ENCODE data around the gene RNASET2. TPM values are rescaled to one million over a fixed set of nuclear protein-coding genes. Genes with fewer than 3 reads are reported as not detected.

RNASET2 gene, protein sequence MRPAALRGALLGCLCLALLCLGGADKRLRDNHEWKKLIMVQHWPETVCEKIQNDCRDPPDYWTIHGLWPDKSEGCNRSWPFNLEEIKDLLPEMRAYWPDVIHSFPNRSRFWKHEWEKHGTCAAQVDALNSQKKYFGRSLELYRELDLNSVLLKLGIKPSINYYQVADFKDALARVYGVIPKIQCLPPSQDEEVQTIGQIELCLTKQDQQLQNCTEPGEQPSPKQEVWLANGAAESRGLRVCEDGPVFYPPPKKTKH
- 51.9 TPM for total RNA-seq

DNA sequence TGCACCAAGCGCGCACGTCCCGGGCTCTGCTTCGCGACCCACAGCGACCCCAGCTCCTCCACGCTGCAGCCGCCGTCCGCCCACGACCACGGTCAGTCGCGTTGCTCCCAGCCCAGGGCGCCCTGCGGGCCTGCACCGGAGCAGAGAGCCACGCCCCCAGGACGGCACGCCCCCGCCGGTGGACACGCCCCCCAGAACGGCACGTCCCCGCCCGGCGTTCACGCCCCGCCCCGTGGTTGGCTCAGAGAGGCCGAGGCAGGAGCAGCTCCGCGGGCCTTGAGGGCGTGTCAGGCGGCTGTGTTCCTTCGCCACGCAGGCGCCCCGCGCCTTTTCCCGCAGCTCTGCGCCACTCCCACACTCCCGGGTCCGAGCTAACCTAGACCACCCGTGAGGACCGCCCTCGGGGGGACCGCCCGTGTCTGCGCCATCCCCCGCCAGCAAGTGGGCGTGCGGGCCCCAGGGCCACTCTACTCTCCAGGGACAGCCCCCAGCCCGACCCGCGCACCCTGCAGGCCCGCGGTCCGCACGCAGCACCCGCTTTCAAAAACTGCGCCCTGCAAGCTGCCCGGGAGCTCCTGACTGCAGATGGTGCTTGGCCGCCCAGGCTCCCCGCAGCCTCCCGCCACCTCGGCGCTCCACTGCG is at the start of gene RNASET2:
RNASET2 (minus strand) TSS at position 107 of the 643 bp plus-strand sequence. CDS start 368 bp downstream, outside the sequence.
- TF ChIP-seq, protein P1, sequence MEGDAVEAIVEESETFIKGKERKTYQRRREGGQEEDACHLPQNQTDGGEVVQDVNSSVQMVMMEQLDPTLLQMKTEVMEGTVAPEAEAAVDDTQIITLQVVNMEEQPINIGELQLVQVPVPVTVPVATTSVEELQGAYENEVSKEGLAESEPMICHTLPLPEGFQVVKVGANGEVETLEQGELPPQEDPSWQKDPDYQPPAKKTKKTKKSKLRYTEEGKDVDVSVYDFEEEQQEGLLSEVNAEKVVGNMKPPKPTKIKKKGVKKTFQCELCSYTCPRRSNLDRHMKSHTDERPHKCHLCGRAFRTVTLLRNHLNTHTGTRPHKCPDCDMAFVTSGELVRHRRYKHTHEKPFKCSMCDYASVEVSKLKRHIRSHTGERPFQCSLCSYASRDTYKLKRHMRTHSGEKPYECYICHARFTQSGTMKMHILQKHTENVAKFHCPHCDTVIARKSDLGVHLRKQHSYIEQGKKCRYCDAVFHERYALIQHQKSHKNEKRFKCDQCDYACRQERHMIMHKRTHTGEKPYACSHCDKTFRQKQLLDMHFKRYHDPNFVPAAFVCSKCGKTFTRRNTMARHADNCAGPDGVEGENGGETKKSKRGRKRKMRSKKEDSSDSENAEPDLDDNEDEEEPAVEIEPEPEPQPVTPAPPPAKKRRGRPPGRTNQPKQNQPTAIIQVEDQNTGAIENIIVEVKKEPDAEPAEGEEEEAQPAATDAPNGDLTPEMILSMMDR (IDR thresholded peaks at IDR 0.05), result no peak

DNA sequence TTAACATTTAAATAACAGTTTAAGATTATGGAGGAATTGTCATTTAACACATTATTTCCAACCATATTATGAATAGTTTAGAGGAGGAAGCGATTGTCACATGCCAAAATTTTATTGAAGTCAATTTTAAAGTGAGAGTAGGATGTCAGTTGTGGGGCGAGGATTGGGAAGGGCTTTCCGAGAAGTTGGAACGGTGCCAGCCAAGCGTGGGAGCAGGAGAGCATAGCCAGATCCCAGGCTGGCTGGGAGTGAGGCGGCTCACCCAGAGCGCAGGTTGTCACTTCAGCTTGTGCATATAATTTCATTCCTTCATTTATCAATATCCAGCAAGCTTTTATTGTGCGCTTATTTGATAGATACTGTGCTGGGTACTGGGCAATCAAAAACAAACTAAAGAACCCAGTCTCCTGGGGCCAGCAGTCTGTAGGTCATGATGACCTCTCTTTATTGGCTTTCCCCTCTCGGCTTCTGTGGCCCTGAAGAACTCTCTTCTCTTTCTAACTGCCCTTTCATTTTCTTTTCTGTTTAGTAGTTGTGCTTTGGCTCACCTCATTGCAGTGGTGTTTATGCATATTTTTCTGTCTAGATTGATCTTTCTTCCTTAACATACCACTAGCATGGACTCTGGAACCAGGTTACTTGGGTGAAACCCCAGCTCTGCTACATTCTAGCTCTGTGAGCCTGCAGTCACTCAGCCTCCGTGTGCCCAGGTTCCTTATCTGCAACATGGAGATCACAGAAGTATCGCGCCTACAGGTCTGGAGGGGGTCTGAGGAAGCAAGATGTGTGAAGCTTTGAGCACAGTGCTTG is 49.2 kb upstream of the RNASET2 start:
- Histone ChIP-seq H3K27me3 (no peaks in the 10 kb centered on the region), H3K4me3 (no peak overlapping the region), H3K27ac (no peak overlapping the region), H3K9me3 (no peaks in the 10 kb centered on the region), H3K36me3 (peaks cover 7 to 8% of the 10 kb centered on the region in 2 donors), H3K4me1 (peaks cover 0 to 2% of the 10 kb centered on the region in 2 donors)
- intact Hi-C loops (cut with DNase I), result no loop called here
- no peak for DNase-seq (ENCODE audit: low spot score in 2 of 2)
- TF ChIP-seq, protein P1 (IDR thresholded peaks at IDR 0.05), result no peak

More for the DNA sequence above, at the start of gene RNASET2:
- intact Hi-C loops (cut with DNase I), result loop anchor here (1.0 to 10.0 kb wide), 3 partner anchors 43 to 572 kb away; partner anchors contain the start of genes CEP43, MPC1 and RPS6KA2
- H3K9me3 ChIP-seq, result no peaks in the 10 kb centered on the region
- DNase-seq (ENCODE audit: low spot score in 2 of 2), result peak; percentile 78 to 98
- peak within 1 kb of the TSS; percentile 73 to 86 for H3K27ac ChIP-seq
- no peaks in the 10 kb centered on the region for H3K36me3 ChIP-seq
- peak within 1 kb of the TSS; percentile 75 to 88 for H3K4me3 ChIP-seq
- H3K27me3 ChIP-seq, result no peaks in the 10 kb centered on the region
- peaks cover 0 to 5% of the 10 kb centered on the region in 2 donors for H3K4me1 ChIP-seq

DNA sequence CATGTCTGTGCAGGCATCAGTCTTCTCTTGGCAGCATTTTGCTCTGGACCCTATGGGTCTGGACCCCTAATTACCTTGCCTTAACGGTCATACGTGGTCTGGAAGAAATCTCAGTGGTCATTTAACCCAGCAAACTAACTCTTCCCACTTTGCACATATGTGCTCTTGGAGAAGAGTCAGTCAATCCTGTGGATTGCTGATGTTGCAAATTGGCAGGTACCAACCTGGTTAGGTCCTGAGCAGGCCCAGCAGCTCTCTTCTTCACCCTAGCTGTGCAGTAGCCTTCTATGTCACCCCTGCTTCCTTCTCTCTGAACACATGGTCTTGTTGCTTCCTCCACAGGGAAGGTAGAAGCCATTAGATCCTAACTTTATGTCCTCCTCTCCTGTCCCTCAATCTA is 44.4 kb upstream of the RNASET2 start:
- Histone ChIP-seq H3K27ac (no peak overlapping the region), H3K36me3 (peaks cover 0 to 2% of the 10 kb centered on the region in 2 donors), H3K27me3 (no peaks in the 10 kb centered on the region), H3K4me1 (peaks cover 7 to 12% of the 10 kb centered on the region in 2 donors), H3K9me3 (no peaks in the 10 kb centered on the region), H3K4me3 (no peak overlapping the region)
- intact Hi-C loops (cut with DNase I), result no loop called here
- TF ChIP-seq, protein P1 (IDR thresholded peaks at IDR 0.05), result no peak
- DNase-seq (ENCODE audit: low spot score in 2 of 2), result no peak

DNA sequence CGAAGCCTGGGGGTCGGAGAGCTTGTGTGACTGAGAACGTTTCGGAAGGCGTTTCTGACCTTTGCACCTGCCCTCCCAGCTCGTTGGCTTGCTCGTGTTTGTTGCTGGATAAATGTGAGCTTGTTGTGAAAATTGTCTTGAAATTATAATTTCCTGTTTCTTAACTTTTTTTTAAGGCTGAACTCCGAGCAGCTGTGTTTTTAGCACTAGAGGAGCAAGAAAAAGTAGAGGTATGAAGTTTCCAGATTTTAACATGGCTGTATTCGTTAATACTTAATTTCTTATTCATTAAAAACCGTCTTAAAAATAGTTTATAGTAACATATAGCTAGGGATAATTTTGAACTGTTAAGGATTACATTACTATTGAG is 43.5 kb upstream of the RNASET2 start:
- DNase-seq (ENCODE audit: low spot score in 2 of 2), result no peak
- Histone ChIP-seq H3K4me3 (peak overlapping the region; percentile 72 to 96), H3K9me3 (no peaks in the 10 kb centered on the region), H3K27me3 (no peaks in the 10 kb centered on the region), H3K4me1 (peaks cover 7 to 12% of the 10 kb centered on the region in 2 donors), H3K27ac (peak overlapping the region; percentile 24 to 52), H3K36me3 (no peaks in the 10 kb centered on the region)
- TF ChIP-seq, protein P1 (IDR thresholded peaks at IDR 0.05), result no peak
- intact Hi-C loops (cut with DNase I), result loop anchor here (1.0 to 2.0 kb wide), 3 partner anchors 44 to 617 kb away; partner anchors contain the start of genes MPC1, RNASET2 and RPS6KA2

DNA sequence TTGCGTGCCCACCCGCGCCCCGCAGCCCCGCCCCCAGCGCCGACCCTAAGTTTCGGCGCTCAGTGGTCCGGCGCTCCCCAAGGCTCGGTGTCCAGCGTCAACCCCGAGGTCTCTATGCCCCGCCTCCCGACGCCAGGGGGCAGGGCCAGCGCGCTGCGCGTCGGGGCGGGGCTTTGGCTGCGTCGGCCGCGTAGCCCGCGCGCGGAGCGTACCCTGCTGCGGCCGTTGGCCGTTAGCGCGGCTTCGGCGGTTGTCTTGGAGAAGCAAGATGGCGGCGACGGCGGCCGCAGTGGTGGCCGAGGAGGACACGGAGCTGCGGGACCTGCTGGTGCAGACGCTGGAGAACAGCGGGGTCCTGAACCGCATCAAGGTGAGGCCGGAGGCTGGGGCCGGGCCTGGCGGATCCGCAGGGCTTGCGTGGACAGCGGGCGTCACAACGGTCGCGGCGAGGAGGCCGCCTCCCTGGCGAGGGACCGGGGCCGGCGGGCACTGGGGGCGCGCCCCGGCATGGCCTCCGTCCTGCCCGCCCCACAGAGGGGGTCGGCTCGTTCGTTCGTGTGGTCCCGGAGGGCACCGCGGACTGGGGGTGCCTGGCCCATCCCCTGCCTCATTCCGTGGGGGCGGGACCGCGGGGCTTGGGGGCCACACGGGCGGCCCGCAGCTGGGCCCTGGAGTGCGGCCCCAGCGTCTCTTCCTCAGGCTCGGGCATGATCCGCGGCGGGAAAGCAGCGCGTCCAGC is 43.0 kb upstream of the RNASET2 start, which contains the start of gene CEP43:
CEP43 (plus strand) TSS at position 253 of the 739 bp plus-strand sequence; CDS start at position 269, 16 bp downstream.
- peak; percentile 77 to 96 for DNase-seq (ENCODE audit: low spot score in 2 of 2)
- H3K4me1 ChIP-seq, result peaks cover 7 to 12% of the 10 kb centered on the region in 2 donors
- H3K36me3 ChIP-seq, result no peaks in the 10 kb centered on the region
- H3K9me3 ChIP-seq, result no peaks in the 10 kb centered on the region
- peak within 1 kb of the TSS; percentile 72 to 96 for H3K4me3 ChIP-seq
- no peaks in the 10 kb centered on the region for H3K27me3 ChIP-seq
- TF ChIP-seq, protein P1 (IDR thresholded peaks at IDR 0.05), result no peak
- H3K27ac ChIP-seq, result peak within 1 kb of the TSS; percentile 24 to 52
- intact Hi-C loops (cut with DNase I), result loop anchor here (1.0 to 2.0 kb wide), 3 partner anchors 43 to 617 kb away; partner anchors contain the start of genes MPC1, RNASET2 and RPS6KA2
